Breast epithelium (tissue), 3 donors: ENCODE results near the gene CFAP157.

Experiments
- CTCF ChIP-seq, 3 donors: fragments of 450-650 bp; IDR thresholded peaks; one replicate each; pipeline ENCODE4 v1.5.1; 2016 to 2017; ENCODE audit warnings: antibody characterized with exemption in 3 of 3, mild to moderate bottlenecking in 3 of 3, moderate library complexity in 3 of 3
- POLR2A ChIP-seq: fragments of 450-650 bp; IDR thresholded peaks from one replicate; pipeline ENCODE4 v1.6.1; 2016; ENCODE audit warnings: antibody characterized with exemption, mild to moderate bottlenecking, moderate library complexity
- POLR2AphosphoS5 ChIP-seq, 3 donors: sonication (generic); formaldehyde crosslinking; IDR thresholded peaks; one replicate each; pipeline ENCODE4 v1.6.1; 2017; ENCODE audit warnings: antibody characterized with exemption in 3 of 3

DNA sequence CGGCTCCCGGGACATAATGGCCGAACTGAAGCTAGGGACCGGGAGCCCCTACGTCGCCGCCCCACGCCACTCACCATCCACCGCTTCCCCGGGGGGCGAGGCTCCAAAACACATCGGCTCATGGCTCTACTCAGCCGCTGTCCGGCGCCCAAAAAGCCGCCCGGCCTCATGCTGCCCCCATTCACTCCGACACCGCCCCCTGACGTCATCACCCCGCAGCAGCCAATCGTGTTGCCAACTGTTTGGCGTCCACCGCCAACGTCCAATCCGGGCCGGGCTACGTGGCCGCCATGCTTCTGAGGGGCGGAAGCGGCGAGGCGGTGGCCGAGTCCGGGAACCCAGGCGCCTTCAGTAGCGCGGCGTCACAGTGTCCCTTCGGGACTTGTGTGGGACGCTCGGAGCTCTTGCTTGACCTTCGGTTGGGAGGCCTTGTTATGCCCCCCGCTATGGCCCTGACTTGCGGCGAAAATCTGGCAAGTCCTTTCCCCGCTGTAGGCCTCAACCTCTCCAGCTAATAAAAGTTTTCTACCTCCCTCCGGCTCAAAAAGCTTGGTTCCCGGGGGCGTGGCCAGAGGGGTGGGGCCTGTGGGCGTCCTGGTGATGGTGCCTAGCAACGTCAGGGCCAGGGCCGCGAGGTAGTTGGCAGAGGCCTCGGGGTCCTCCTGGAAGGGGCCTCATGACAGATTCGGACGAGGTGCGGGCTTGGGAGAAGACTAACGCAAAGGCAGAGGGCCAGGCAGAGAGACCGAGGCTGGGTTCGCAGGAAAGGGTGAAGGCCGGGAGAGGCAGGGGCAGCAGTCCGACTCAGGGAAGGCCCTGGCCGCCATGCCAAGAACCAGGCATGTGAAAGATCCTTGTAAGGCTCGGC is 8.9 kb downstream of the CFAP157 start, which contains the start of the genes PTRH1 and TTC16:
- TF ChIP-seq CTCF (IDR thresholded peaks at IDR 0.05): no peak
- TF ChIP-seq POLR2AphosphoS5 (IDR thresholded peaks at IDR 0.05): peak; percentile 87 to 91 (median 90)
- TF ChIP-seq POLR2A: peak; percentile 19
